ENCODE data around the gene PPP1R12B.

PPP1R12B gene

GRCh38 chr1:202348509-202349205 is at the start of gene PPP1R12B:
Gene PPP1R12B, plus strand, starts transcription at chr1:202348699. Its CDS starts 153 bp downstream, at chr1:202348852.
- peak; percentile 79 for DNase-seq (ENCODE audit: insufficient read length, low spot score)
- no peak for FAIRE-seq
- peak; percentile 75; the same call in 1 of the 2 replicates for TF ChIP-seq POLR2A (IDR thresholded peaks at IDR 0.05; ENCODE audit: low read depth, low read length)

- DNase-seq (ENCODE audit: insufficient read length, low spot score) (no peak), FAIRE-seq (no peak)
- TF ChIP-seq POLR2A (IDR thresholded peaks at IDR 0.05; ENCODE audit: low read depth, low read length) = no peak
These were observed 46.3 kb upstream of the PPP1R12B start for GRCh38 chr1:202302166-202302565.

GRCh38 chr1:202304375-202304774 is 44.1 kb upstream of the PPP1R12B start:
- no peak for TF ChIP-seq POLR2A (IDR thresholded peaks at IDR 0.05; ENCODE audit: low read depth, low read length)
- FAIRE-seq = no peak
- DNase-seq (ENCODE audit: insufficient read length, low spot score) = no peak

GRCh38 chr1:202305168-202305567 is 43.3 kb upstream of the PPP1R12B start:
- no peak for TF ChIP-seq POLR2A (IDR thresholded peaks at IDR 0.05; ENCODE audit: low read depth, low read length)
- DNase-seq (ENCODE audit: insufficient read length, low spot score) (no peak), FAIRE-seq (no peak)

- no peak for DNase-seq (ENCODE audit: insufficient read length, low spot score)
- TF ChIP-seq POLR2A (IDR thresholded peaks at IDR 0.05; ENCODE audit: low read depth, low read length) = no peak
- no peak for FAIRE-seq
These were observed 41.8 kb upstream of the PPP1R12B start for GRCh38 chr1:202306535-202307345.

- DNase-seq (ENCODE audit: insufficient read length, low spot score) (no peak), FAIRE-seq (no peak)
- no peak for TF ChIP-seq POLR2A (IDR thresholded peaks at IDR 0.05; ENCODE audit: low read depth, low read length)
These were observed 38.3 kb upstream of the PPP1R12B start for GRCh38 chr1:202310071-202310725.

- TF ChIP-seq POLR2A (IDR thresholded peaks at IDR 0.05; ENCODE audit: low read depth, low read length) = no peak
- FAIRE-seq (no peak), DNase-seq (ENCODE audit: insufficient read length, low spot score) (no peak)
These were observed 37.8 kb upstream of the PPP1R12B start for GRCh38 chr1:202310746-202311145.

GRCh38 chr1:202311875-202312635 is 36.4 kb upstream of the PPP1R12B start:
- no peak for DNase-seq (ENCODE audit: insufficient read length, low spot score)

GRCh38 chr1:202315576-202316168 is 32.8 kb upstream of the PPP1R12B start:
- DNase-seq (ENCODE audit: insufficient read length, low spot score) (peak; percentile 69), FAIRE-seq (no peak)

More at GRCh38 chr1:202311875-202312635, 36.4 kb upstream of the PPP1R12B start:
- no peak for TF ChIP-seq POLR2A (IDR thresholded peaks at IDR 0.05; ENCODE audit: low read depth, low read length)
- no peak for FAIRE-seq

GRCh38 chr1:202316186-202316585 is 32.3 kb upstream of the PPP1R12B start:
- FAIRE-seq (no peak), DNase-seq (ENCODE audit: insufficient read length, low spot score) (no peak)
- no peak for TF ChIP-seq POLR2A (IDR thresholded peaks at IDR 0.05; ENCODE audit: low read depth, low read length)

More at GRCh38 chr1:202315576-202316168, 32.8 kb upstream of the PPP1R12B start:
- no peak for TF ChIP-seq POLR2A (IDR thresholded peaks at IDR 0.05; ENCODE audit: low read depth, low read length)

- no peak for TF ChIP-seq POLR2A (IDR thresholded peaks at IDR 0.05; ENCODE audit: low read depth, low read length)
- FAIRE-seq (no peak), DNase-seq (ENCODE audit: insufficient read length, low spot score) (no peak)
These were observed 30.3 kb upstream of the PPP1R12B start for GRCh38 chr1:202317941-202318925.
